ENCODE data around the gene MYH1. TPM values are rescaled to one million over a fixed set of nuclear protein-coding genes. Genes with fewer than 3 reads are reported as not detected.

MYH1 gene
- polyA plus RNA-seq, 2 donors, result 0.01 TPM; not detected in 1

DNA sequence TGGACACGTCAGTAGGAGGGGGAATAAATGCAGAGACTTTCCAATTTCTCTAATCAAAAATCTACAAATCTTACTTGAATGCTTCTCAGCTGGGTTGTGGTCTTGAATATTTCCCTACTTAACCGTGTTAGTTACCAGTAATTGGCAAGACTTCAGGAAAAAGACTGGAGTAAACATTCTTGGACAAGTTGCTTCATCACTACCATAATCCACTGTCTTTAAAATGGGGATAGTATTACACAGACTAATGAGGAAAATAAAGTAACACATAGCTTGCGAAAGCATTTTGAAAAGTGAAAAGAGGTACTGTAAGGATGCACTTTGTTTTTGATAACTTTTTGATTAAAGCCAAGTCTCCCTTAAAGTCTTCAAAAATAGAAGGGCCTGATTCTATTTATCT, 18.4 kb downstream of the MYH1 start:
- 62 to 70% methylated on average over 3 of the region's 3 CpGs for WGBS, 2 donors
- H3K4me1 ChIP-seq (ENCODE audit: control insufficient read depth in 2 of 2, insufficient read depth in 2 of 2, low read length in 1 of 2), result no peaks in the 10 kb centered on the region
- no peaks in the 10 kb centered on the region for H3K36me3 ChIP-seq (ENCODE audit: control insufficient read depth in 2 of 2, insufficient read depth in 2 of 2, low read length in 1 of 2)
- no peaks in the 10 kb centered on the region for H3K27me3 ChIP-seq (ENCODE audit: control insufficient read depth in 1 of 2, insufficient read depth in 2 of 2, low read length in 2 of 2)
- H3K9me3 ChIP-seq (ENCODE audit: control insufficient read depth in 2 of 2, insufficient read depth in 1 of 2, low read depth in 1 of 2, low read length in 1 of 2), result peaks cover 0 to 3% of the 10 kb centered on the region in 2 donors
- H3K4me3 ChIP-seq (ENCODE audit: low read depth in 1 of 2, low read length in 2 of 2), result no peak overlapping the region
- H3K27ac ChIP-seq (ENCODE audit: low read depth in 2 of 2, low read length in 1 of 2), result no peak overlapping the region

DNA sequence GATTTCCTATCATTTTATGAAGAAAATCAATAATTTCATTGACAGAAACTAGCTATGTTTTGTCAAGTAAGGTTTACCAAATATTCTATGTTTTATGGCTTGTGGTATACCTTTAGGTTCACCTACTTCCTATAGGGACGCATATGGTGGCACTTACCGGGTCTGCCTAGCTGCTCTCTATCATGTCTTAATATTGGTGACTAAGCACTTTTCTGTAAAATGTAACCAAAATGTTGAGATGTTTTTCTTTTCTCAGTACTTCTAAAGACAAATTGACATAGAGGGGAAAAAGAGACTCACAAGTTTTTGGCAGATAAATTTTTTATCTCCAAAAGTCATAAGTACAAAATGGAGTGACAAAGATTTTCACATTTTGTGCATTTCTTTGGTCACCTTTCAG, 26.3 kb downstream of the MYH1 start:
- Histone ChIP-seq H3K27me3 (ENCODE audit: control insufficient read depth in 1 of 2, insufficient read depth in 2 of 2, low read length in 2 of 2) (no peaks in the 10 kb centered on the region), H3K9me3 (ENCODE audit: control insufficient read depth in 2 of 2, insufficient read depth in 1 of 2, low read depth in 1 of 2, low read length in 1 of 2) (peaks cover 0 to 3% of the 10 kb centered on the region in 2 donors), H3K36me3 (ENCODE audit: control insufficient read depth in 2 of 2, insufficient read depth in 2 of 2, low read length in 1 of 2) (no peaks in the 10 kb centered on the region), H3K4me1 (ENCODE audit: control insufficient read depth in 2 of 2, insufficient read depth in 2 of 2, low read length in 1 of 2) (no peaks in the 10 kb centered on the region), H3K4me3 (ENCODE audit: low read depth in 1 of 2, low read length in 2 of 2) (no peak overlapping the region), H3K27ac (ENCODE audit: low read depth in 2 of 2, low read length in 1 of 2) (no peak overlapping the region)
- 93 to 94% methylated on average over 2 of the region's 2 CpGs for WGBS, 2 donors

DNA sequence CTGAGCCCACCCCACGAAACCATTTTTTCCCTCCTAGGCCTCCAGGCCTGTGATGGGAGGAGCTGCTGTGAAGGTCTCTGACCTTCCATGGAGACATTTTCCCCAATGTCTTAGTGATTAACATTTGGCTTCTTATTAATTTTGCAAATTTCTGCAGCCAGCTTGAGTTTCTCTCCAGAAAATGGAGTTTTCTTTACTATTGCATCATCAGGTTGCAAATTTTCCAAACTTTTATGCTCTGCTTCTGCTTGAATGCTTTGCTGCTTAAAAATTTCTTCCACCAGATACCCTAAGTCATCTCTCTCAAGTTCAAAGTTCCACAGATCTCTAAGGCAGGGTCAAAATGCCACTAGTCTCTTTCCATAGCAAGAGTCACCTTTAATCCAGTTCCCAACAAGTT, 36.1 kb downstream of the MYH1 start:
- WGBS, 2 donors, result 65% methylated on average over 1 of the region's 1 CpG
- H3K9me3 ChIP-seq (ENCODE audit: control insufficient read depth in 2 of 2, insufficient read depth in 1 of 2, low read depth in 1 of 2, low read length in 1 of 2), result no peaks in the 10 kb centered on the region
- no peak overlapping the region for H3K4me3 ChIP-seq (ENCODE audit: low read depth in 1 of 2, low read length in 2 of 2)
- H3K27ac ChIP-seq (ENCODE audit: low read depth in 2 of 2, low read length in 1 of 2), result no peak overlapping the region
- H3K27me3 ChIP-seq (ENCODE audit: control insufficient read depth in 1 of 2, insufficient read depth in 2 of 2, low read length in 2 of 2), result no peaks in the 10 kb centered on the region
- no peaks in the 10 kb centered on the region for H3K36me3 ChIP-seq (ENCODE audit: control insufficient read depth in 2 of 2, insufficient read depth in 2 of 2, low read length in 1 of 2)
- H3K4me1 ChIP-seq (ENCODE audit: control insufficient read depth in 2 of 2, insufficient read depth in 2 of 2, low read length in 1 of 2), result no peaks in the 10 kb centered on the region

DNA sequence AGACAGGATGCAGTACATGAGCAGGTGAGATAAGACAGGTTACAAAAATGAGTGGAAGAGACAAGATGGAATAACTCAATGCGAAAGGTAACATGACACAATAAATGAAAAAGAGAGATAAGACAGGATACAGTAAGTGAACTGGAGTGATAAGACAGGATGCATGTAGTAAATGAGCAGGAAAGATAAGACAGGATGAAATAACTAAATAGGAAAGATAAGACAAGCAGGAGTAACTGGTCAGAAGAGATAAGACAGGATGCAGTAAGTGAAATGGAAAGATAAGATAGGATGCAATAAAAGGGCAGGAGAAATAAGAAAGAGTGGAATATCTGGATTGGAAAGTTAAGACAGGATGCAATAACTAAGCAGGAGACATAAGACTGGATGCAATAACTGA, 40.6 kb downstream of the MYH1 start:
- Histone ChIP-seq H3K4me1 (ENCODE audit: control insufficient read depth in 2 of 2, insufficient read depth in 2 of 2, low read length in 1 of 2) (no peaks in the 10 kb centered on the region), H3K4me3 (ENCODE audit: low read depth in 1 of 2, low read length in 2 of 2) (no peak overlapping the region), H3K27me3 (ENCODE audit: control insufficient read depth in 1 of 2, insufficient read depth in 2 of 2, low read length in 2 of 2) (no peaks in the 10 kb centered on the region), H3K36me3 (ENCODE audit: control insufficient read depth in 2 of 2, insufficient read depth in 2 of 2, low read length in 1 of 2) (no peaks in the 10 kb centered on the region), H3K27ac (ENCODE audit: low read depth in 2 of 2, low read length in 1 of 2) (no peak overlapping the region), H3K9me3 (ENCODE audit: control insufficient read depth in 2 of 2, insufficient read depth in 1 of 2, low read depth in 1 of 2, low read length in 1 of 2) (no peaks in the 10 kb centered on the region)
- WGBS, 2 donors, result 39 to 65% methylated on average over 1 of the region's 1 CpG

DNA sequence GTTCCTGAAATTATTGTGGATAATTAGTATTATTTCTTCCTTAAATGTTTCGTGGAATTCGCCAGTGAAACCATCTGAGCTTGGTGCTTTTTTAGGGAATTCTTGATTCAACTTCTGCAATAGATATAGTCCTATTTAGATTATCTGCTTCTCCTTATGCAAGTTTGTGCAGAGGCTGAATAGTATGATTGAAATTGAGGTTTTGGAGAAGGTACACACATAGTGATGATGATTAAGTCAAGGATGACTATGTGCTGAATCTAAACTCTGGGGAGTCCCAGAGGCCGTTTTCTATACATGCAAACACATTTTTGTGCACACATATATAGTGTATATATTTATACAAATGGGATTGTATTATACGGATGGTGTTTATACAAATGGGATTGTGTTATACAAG, 43.8 kb downstream of the MYH1 start:
- Histone ChIP-seq H3K27ac (ENCODE audit: low read depth in 2 of 2, low read length in 1 of 2) (no peak overlapping the region), H3K4me1 (ENCODE audit: control insufficient read depth in 2 of 2, insufficient read depth in 2 of 2, low read length in 1 of 2) (no peaks in the 10 kb centered on the region), H3K36me3 (ENCODE audit: control insufficient read depth in 2 of 2, insufficient read depth in 2 of 2, low read length in 1 of 2) (no peaks in the 10 kb centered on the region), H3K27me3 (ENCODE audit: control insufficient read depth in 1 of 2, insufficient read depth in 2 of 2, low read length in 2 of 2) (no peaks in the 10 kb centered on the region), H3K9me3 (ENCODE audit: control insufficient read depth in 2 of 2, insufficient read depth in 1 of 2, low read depth in 1 of 2, low read length in 1 of 2) (no peaks in the 10 kb centered on the region), H3K4me3 (ENCODE audit: low read depth in 1 of 2, low read length in 2 of 2) (no peak overlapping the region)
- WGBS, 2 donors, result 69 to 71% methylated on average over 4 of the region's 4 CpGs

DNA sequence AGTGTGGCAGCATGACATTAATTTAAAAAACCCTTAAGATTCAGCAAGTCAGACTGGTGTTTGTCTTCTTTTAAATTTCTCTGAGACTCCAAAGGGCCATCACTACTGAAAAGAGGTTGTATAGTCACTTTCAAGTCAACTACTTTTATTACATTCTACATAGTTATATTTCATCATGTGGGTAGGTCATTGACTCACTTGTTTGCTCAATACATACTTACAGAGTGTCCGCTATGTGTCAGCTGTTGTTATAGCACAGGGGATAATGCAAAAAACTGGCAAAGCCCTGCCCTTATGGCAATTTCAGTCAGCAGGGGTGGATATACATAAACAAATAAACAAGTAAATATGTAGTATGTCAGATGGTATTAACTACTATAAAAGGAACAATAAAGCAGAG, 46.5 kb downstream of the MYH1 start:
- Histone ChIP-seq H3K36me3 (ENCODE audit: control insufficient read depth in 2 of 2, insufficient read depth in 2 of 2, low read length in 1 of 2) (no peaks in the 10 kb centered on the region), H3K9me3 (ENCODE audit: control insufficient read depth in 2 of 2, insufficient read depth in 1 of 2, low read depth in 1 of 2, low read length in 1 of 2) (no peaks in the 10 kb centered on the region), H3K4me1 (ENCODE audit: control insufficient read depth in 2 of 2, insufficient read depth in 2 of 2, low read length in 1 of 2) (no peaks in the 10 kb centered on the region), H3K27me3 (ENCODE audit: control insufficient read depth in 1 of 2, insufficient read depth in 2 of 2, low read length in 2 of 2) (no peaks in the 10 kb centered on the region), H3K4me3 (ENCODE audit: low read depth in 1 of 2, low read length in 2 of 2) (no peak overlapping the region), H3K27ac (ENCODE audit: low read depth in 2 of 2, low read length in 1 of 2) (no peak overlapping the region)
- 87 to 97% methylated on average over 1 of the region's 1 CpG for WGBS, 2 donors

DNA sequence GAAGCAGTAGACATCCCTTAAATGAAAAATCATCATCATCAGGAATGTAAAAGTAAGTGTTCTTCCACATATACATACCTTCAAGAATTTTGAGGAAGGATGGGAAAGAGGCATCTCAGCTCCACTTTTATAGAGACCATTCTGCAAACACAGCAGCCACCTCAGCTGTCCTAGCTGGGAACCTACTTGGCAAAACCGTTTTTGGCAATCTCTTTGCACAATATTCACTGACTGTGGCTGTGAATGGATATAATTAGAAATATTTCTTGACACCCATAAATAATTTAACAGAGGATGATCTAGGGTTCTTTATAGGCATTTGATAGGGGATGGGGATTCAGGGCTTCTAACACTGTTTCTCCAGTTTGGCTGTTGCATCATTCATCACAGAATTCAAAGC, 48.9 kb downstream of the MYH1 start, which contains the start of gene MYH4:
Gene MYH4, minus strand, starts transcription at position 101 of the 400 bp plus-strand sequence. CDS start 2,814 bp downstream, outside the sequence.
- H3K9me3 ChIP-seq (ENCODE audit: control insufficient read depth in 2 of 2, insufficient read depth in 1 of 2, low read depth in 1 of 2, low read length in 1 of 2), result no peaks in the 10 kb centered on the region
- H3K36me3 ChIP-seq (ENCODE audit: control insufficient read depth in 2 of 2, insufficient read depth in 2 of 2, low read length in 1 of 2), result no peaks in the 10 kb centered on the region
- no peak within 1 kb of the TSS for H3K4me3 ChIP-seq (ENCODE audit: low read depth in 1 of 2, low read length in 2 of 2)
- WGBS, 2 donors, result 56 to 61% methylated on average over 1 of the region's 1 CpG
- no peaks in the 10 kb centered on the region for H3K27me3 ChIP-seq (ENCODE audit: control insufficient read depth in 1 of 2, insufficient read depth in 2 of 2, low read length in 2 of 2)
- no peaks in the 10 kb centered on the region for H3K4me1 ChIP-seq (ENCODE audit: control insufficient read depth in 2 of 2, insufficient read depth in 2 of 2, low read length in 1 of 2)
- H3K27ac ChIP-seq (ENCODE audit: low read depth in 2 of 2, low read length in 1 of 2), result no peak within 1 kb of the TSS

DNA sequence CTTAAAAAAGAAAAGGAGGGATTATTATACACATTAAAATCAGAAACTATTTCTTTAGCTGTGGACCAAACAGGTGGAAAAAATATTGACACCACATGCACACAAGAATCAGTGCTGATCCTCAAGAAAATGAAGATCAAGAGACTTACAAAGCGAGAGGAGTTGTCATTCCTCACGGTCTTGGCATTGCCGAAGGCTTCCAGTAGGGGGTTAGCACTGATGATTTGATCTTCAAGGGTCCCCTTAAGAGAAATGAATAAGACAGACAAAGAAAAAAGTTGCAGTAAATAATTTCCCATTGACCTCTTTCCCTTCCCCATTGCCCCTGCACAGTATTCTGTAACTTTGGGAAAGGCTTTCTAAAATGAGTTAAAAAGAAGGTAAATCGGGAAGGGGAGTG, 54.9 kb downstream of the MYH1 start:
- Histone ChIP-seq H3K27me3 (ENCODE audit: control insufficient read depth in 1 of 2, insufficient read depth in 2 of 2, low read length in 2 of 2) (no peaks in the 10 kb centered on the region), H3K27ac (ENCODE audit: low read depth in 2 of 2, low read length in 1 of 2) (no peak overlapping the region), H3K4me1 (ENCODE audit: control insufficient read depth in 2 of 2, insufficient read depth in 2 of 2, low read length in 1 of 2) (no peaks in the 10 kb centered on the region), H3K36me3 (ENCODE audit: control insufficient read depth in 2 of 2, insufficient read depth in 2 of 2, low read length in 1 of 2) (no peaks in the 10 kb centered on the region), H3K4me3 (ENCODE audit: low read depth in 1 of 2, low read length in 2 of 2) (no peak overlapping the region), H3K9me3 (ENCODE audit: control insufficient read depth in 2 of 2, insufficient read depth in 1 of 2, low read depth in 1 of 2, low read length in 1 of 2) (no peaks in the 10 kb centered on the region)
- 73 to 79% methylated on average over 4 of the region's 4 CpGs for WGBS, 2 donors

DNA sequence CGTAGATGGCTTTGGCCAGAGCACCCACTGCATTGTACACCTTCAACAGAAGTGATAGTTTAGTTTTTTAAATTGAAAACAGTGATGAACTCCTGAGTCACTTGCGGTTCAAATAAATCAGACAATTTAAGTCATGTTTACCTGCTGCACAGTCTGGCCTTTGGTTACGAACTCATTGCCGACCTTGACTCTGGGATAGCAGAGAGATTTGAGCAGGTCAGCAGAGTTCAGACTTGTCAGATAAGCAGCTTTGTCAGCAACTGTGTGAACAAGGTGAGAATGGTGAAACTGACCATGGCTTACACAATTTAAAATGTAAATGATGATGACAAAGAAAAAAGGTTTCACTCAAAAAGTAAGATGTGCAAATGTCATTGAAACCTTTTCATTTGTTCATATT, 58.3 kb downstream of the MYH1 start:
- Histone ChIP-seq H3K27me3 (ENCODE audit: control insufficient read depth in 1 of 2, insufficient read depth in 2 of 2, low read length in 2 of 2) (no peaks in the 10 kb centered on the region), H3K4me3 (ENCODE audit: low read depth in 1 of 2, low read length in 2 of 2) (no peak overlapping the region), H3K9me3 (ENCODE audit: control insufficient read depth in 2 of 2, insufficient read depth in 1 of 2, low read depth in 1 of 2, low read length in 1 of 2) (no peaks in the 10 kb centered on the region), H3K36me3 (ENCODE audit: control insufficient read depth in 2 of 2, insufficient read depth in 2 of 2, low read length in 1 of 2) (no peaks in the 10 kb centered on the region), H3K27ac (ENCODE audit: low read depth in 2 of 2, low read length in 1 of 2) (no peak overlapping the region), H3K4me1 (ENCODE audit: control insufficient read depth in 2 of 2, insufficient read depth in 2 of 2, low read length in 1 of 2) (no peaks in the 10 kb centered on the region)
- WGBS, 2 donors, result 55 to 60% methylated on average over 4 of the region's 4 CpGs

DNA sequence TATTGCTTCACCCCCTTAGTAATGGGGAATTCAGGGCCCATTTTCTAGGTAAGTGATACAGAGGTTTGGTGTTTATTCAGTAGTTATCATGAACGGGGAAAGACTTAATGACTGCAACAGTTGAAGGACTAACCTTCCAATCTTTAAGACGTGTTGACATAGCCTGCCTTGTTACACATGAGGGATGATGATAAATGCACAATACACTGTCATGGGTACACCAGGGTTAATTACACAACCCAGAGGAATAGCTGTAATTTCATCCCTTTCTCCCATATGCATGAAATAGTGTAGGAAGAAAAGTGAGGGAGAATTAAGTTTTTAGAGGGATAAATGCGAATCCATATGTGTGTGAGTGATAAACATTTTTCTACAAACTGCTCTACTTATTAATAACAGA, 59.6 kb downstream of the MYH1 start:
- Histone ChIP-seq H3K9me3 (ENCODE audit: control insufficient read depth in 2 of 2, insufficient read depth in 1 of 2, low read depth in 1 of 2, low read length in 1 of 2) (no peaks in the 10 kb centered on the region), H3K36me3 (ENCODE audit: control insufficient read depth in 2 of 2, insufficient read depth in 2 of 2, low read length in 1 of 2) (no peaks in the 10 kb centered on the region), H3K4me1 (ENCODE audit: control insufficient read depth in 2 of 2, insufficient read depth in 2 of 2, low read length in 1 of 2) (no peaks in the 10 kb centered on the region), H3K27ac (ENCODE audit: low read depth in 2 of 2, low read length in 1 of 2) (no peak overlapping the region), H3K4me3 (ENCODE audit: low read depth in 1 of 2, low read length in 2 of 2) (no peak overlapping the region), H3K27me3 (ENCODE audit: control insufficient read depth in 1 of 2, insufficient read depth in 2 of 2, low read length in 2 of 2) (no peaks in the 10 kb centered on the region)
- 38 to 42% methylated on average over 3 of the region's 3 CpGs for WGBS, 2 donors
